HCEC 1CT (cell line): ENCODE measurements around the gene RNF215.
A peak's percentile ranks its signal among the peaks of the same experiment; 100 is the strongest.
"Not testable (repeated sequence)": the region's sequence is repeated elsewhere in the genome, so short reads cannot be mapped to it uniquely, and the experiment has no call there.

Source experiments
- DNase-seq: peaks from one replicate; pipeline ENCODE4 v3.0.0-alpha.2; 2017

Gene RNF215

GRCh38 chr22:30357236-30357570 is 30.0 kb downstream of the RNF215 start:
- no peak for DNase-seq

- peak; percentile 90 for DNase-seq
Measured at GRCh38 chr22:30356449-30357235, 30.6 kb downstream of the RNF215 start, which contains the start of the genes CCDC157 and SF3A1. TSS of gene CCDC157 (plus strand) at chr22:30357007. CDS start at chr22:30366001, 8,994 bp downstream. TSS of gene SF3A1 (minus strand) at chr22:30356894. CDS start at chr22:30356792, 102 bp downstream.

- DNase-seq: no peak
Measured at GRCh38 chr22:30354644-30355043, 32.6 kb downstream of the RNF215 start.

- DNase-seq: no peak
Measured at GRCh38 chr22:30351226-30351625, 36.0 kb downstream of the RNF215 start.

GRCh38 chr22:30348809-30349208 is 38.4 kb downstream of the RNF215 start:
- DNase-seq: no peak

GRCh38 chr22:30348404-30348803 is 38.8 kb downstream of the RNF215 start:
- DNase-seq: no peak

- no peak for DNase-seq
Measured at GRCh38 chr22:30347255-30347892, 39.8 kb downstream of the RNF215 start.

GRCh38 chr22:30344447-30345200 is 42.6 kb downstream of the RNF215 start:
- DNase-seq: no peak

GRCh38 chr22:30340911-30341685 is 46.1 kb downstream of the RNF215 start:
- DNase-seq: no peak

GRCh38 chr22:30338802-30339201 is 48.4 kb downstream of the RNF215 start:
- no peak for DNase-seq

GRCh38 chr22:30338341-30338740 is 48.9 kb downstream of the RNF215 start:
- not testable (repeated sequence) for DNase-seq

- DNase-seq: no peak
Measured at GRCh38 chr22:30337461-30337778, 49.8 kb downstream of the RNF215 start.

- DNase-seq: no peak
Measured at GRCh38 chr22:30336752-30337460, 50.3 kb downstream of the RNF215 start.

- no peak for DNase-seq
Measured at GRCh38 chr22:30335236-30335635, 52.0 kb downstream of the RNF215 start.

- no peak for DNase-seq
Measured at GRCh38 chr22:30334646-30335045, 52.6 kb downstream of the RNF215 start.

GRCh38 chr22:30333707-30334087 is 53.5 kb downstream of the RNF215 start:
- DNase-seq: no peak

- DNase-seq: no peak
Measured at GRCh38 chr22:30332994-30333706, 54.1 kb downstream of the RNF215 start.

GRCh38 chr22:30332551-30332950 is 54.7 kb downstream of the RNF215 start:
- no peak for DNase-seq
